HG03097 (cell line): ENCODE measurements around the gene HSPG2.
"Not testable (repeated sequence)": the region's sequence is repeated elsewhere in the genome, so short reads cannot be mapped to it uniquely, and the experiment has no call there.

ENCODE experiments used
- ATAC-seq: cut with Tn5 transposase; IDR thresholded peaks from one replicate; pipeline ENCODE4 v1.9.1; 2021; ENCODE audit not compliant: unreplicated experiment, low FRiP score

HSPG2 gene

DNA sequence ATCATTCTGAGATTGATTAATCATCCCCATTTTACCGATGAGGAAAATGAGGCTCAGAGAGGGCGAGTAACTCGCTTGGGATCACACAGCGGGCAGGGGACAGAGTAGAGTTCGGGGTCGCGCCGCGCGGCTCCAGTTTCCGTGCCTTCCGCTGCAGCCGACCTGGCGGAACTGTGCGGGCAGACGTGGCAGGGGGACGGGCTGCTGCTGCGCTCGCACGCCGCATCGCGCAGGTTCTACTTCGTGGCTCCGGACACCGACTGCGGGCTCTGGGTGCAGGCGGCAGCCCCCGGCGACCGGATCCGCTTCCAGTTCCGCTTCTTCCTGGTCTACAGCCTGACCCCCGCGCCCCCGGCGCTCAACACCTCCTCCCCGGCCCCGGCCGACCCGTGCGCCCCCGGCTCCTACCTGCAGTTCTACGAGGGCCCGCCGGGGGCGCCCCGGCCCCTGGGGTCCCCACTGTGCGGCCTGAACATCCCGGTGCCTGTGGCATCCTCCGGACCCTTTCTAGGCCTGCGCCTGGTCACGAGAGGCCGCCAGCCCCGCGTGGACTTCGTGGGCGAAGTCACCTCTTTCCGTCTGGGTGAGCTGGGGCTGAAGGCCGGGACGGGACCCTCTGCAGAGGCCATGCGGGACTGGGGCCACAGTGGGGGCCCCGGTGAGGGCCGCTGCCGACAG, 122.7 kb downstream of the HSPG2 start:
- ATAC-seq: peak; percentile 47

- no peak for ATAC-seq
These were observed 123.6 kb downstream of the HSPG2 start for GRCh38 chr1:21813542-21813941.

GRCh38 chr1:21811875-21812305, 125.2 kb downstream of the HSPG2 start, which contains the start of gene LDLRAD2:
Gene LDLRAD2, plus strand, starts transcription at chr1:21812265. Its CDS starts 187 bp downstream, at chr1:21812452.
- no peak for ATAC-seq

DNA sequence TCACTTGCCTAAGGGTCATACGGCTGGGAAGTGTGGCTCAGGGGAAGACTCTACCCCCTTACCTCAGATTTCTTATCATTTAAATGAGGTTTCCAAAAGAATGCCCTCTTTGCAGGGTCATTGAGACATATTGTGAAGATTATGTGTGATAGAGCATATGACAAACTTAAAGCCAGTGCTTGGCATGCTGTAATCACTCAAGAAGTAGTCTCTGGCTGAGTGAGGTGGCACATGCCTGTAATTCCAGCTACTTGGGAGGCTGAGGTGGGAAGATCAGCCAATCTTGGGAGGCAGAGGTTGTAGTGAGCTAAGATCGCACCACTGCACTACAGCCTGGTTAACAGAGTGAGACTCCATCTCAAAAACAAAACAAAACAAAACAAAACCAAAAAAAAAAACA, 132.6 kb downstream of the HSPG2 start:
- no peak for ATAC-seq

- ATAC-seq: no peak
These were observed 136.0 kb downstream of the HSPG2 start for GRCh38 chr1:21801100-21801499.

DNA sequence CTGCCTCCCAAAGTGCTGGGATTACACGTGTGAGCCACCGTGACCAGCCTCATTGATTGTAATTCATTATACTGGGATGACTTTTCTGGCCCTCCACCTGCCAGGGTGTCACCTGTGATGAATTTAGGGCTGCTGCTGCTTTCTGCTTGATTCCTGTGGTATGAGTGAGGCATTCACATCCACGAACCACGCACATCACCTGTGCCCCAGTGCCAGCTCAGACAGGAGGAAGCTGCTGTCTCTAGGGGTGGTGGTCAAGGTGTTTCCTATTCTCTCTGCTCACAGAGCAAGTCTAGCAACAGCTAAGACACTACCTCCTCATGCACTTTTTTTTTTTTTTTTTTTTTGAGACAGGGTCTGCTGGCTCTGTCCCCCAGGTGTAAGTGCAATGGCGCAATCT, 137.4 kb downstream of the HSPG2 start:
- no peak for ATAC-seq

DNA sequence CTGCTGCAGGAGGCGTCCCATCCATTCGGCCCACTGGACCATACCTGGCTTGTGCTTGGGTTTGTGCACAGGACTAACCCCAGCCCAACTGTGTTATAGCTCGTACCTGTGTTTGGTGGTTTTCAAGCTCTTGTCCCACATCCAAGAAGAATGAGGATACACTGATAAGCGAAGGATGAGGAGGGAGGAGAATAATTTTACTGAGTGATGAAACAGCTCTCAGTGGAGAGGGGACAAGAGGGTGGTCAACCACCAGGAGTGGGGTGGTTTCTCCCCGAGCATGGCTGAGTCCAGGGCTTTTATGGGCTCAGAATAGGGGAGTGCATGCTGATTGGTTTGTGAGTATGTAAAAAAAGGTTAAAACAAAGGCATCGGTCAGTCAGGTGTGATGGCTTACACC, 142.0 kb downstream of the HSPG2 start:
- ATAC-seq: no peak

DNA sequence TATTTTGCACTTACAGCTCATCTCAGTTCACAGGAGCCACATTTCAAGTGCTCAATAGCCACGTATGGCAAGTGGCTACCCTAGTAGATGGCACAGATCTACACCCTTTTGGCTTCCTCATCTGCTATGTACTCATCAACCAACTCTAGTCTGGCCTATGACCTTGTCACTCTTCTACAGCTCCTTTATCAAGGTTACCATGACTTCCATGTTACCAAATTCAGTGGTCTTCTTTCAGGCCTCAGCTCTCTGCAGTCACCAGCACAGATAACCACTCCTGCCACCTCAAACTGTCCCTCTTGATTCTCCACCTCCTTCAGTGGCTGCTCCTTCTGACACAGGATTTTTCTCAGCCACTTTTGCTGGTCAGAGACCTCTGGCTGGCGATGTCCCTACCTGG, 142.5 kb downstream of the HSPG2 start:
- ATAC-seq: no peak

DNA sequence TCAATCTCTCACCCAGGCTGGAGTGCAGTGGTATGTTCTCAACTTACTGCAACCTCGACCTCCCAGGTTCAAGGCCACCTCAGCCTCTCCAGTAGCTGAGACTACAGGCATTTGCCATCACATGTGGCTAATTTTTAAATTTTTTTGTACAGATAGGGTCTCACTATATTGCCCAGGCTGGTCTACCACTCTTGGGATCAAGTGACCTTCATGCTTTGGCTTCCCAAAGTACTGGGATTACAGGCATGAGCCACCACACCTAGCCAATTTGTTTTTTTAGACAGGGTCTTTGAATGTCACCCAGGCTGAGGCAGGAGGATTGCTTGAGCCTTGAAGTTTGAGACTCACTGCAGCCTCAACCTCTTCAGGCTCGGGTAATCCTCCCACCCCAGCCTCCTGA, 144.0 kb downstream of the HSPG2 start:
- no peak for ATAC-seq

GRCh38 chr1:21786640-21787039, 150.5 kb downstream of the HSPG2 start:
- no peak for ATAC-seq

- not testable (repeated sequence) for ATAC-seq
These were observed 151.3 kb downstream of the HSPG2 start for GRCh38 chr1:21785764-21786163.

DNA sequence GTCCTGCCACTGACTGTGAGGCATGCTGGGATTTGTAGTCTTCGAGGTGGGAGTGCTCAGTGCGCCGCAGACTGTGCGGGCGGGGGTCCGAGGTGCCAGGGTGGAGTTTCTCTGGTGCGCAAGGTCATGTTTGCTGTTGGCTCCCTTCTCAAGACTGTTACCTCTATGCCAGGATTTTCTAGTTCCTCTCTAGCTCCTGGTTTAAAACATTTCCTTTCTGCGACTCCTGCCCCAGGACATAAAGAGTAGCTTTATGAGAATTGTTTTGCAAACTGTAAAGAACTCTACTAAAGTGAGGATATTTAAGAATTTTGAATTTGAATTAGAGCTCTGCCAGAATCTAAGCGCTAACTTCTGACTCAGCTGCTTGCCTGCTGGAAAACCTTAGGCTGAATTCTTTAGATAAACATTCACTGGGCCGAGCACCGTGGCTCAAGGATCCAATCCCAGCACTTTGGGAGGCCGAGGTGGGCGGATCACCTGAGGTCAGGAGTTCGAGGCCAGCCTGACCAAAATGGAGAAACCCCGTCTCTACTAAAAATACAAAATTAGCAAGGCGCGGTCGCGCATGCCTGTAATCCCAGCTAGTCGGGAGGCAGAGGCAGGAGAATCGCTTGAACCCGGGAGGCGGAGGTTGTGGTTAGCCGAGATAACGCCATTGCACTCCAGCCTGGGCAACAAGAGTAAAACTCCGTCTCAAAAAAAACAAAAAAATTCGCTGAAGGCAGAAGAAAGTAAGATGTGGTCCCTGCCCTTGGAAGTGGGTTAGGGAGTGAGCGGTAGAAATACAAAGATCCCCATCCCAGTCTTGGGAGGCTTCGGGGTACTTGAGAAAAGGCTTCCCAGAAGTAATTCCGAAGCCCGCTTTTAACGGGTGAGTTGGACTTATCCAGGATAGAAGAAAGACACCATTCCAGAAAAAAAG, 153.2 kb downstream of the HSPG2 start:
- ATAC-seq: no peak

- ATAC-seq: peak; percentile 61
These were observed 154.0 kb downstream of the HSPG2 start, which contains the start of gene USP48 for GRCh38 chr1:21782868-21783678. Gene USP48, minus strand, starts transcription at chr1:21783149. Its CDS starts 192 bp downstream, at chr1:21782957.

GRCh38 chr1:21782349-21782867, 154.7 kb downstream of the HSPG2 start:
- peak; percentile 18 for ATAC-seq

- peak; percentile 12 for ATAC-seq
These were observed 155.2 kb downstream of the HSPG2 start for GRCh38 chr1:21781815-21782348.

GRCh38 chr1:21779613-21780521, 157.2 kb downstream of the HSPG2 start:
- ATAC-seq: no peak

- ATAC-seq: no peak
These were observed 158.7 kb downstream of the HSPG2 start for GRCh38 chr1:21778405-21778727.

GRCh38 chr1:21776925-21777324, 160.2 kb downstream of the HSPG2 start:
- not testable (repeated sequence) for ATAC-seq

DNA sequence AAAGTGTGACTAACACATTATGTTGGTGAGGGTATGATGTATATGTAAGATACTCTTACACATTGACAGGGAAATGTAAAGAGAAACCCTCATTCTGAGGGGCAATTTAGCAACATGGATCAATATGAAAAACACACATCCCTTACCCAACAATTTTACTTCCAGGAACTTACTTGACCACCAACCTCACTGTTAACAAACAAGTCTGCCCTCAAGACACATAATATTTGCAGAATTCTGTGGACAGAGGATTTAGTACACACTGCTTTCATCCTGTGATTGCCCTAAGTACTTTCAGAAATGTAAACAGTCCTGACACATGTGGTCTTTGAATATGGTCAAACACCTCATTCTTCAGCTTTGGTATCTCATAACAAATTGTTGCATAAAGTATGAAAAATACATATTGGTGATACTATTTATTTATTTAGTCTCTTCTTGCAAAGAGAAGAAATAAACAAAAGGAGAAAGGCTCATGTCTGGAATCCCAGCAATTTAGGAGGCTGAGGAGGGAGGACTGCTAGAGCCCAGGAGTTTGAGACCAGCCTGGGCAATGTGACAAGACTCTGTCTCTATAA, 161.0 kb downstream of the HSPG2 start:
- no peak for ATAC-seq
